Hematopoietic multipotent progenitor cell treated with erythropoietin and hydrocortisone succinate and interleukin-3 and kit ligand, for 15 days (in vitro differentiated cells): Measurements from ENCODE around the gene ELF3.
"Not testable (repeated sequence)": the region's sequence is repeated elsewhere in the genome, so short reads cannot be mapped to it uniquely, and the experiment has no call there.

Experiments
- DNase-seq: peaks from one replicate; pipeline ENCODE4 v3.0.0-alpha.2; 2015; ENCODE audit warnings: low spot score

The ELF3 gene

GRCh38 chr1:202007805-202008489 lies 2.4 kb upstream of the ELF3 start:
- no peak for DNase-seq

- peak; percentile 86 for DNase-seq
These were observed 834 bp upstream of the ELF3 start for GRCh38 chr1:202009326-202010179.

GRCh38 chr1:202011994-202012393 lies 1.6 kb downstream of the ELF3 start:
- DNase-seq: no peak

GRCh38 chr1:202012544-202013478 lies 2.4 kb downstream of the ELF3 start:
- DNase-seq: no peak

GRCh38 chr1:202013603-202014002 lies 3.2 kb downstream of the ELF3 start:
- no peak for DNase-seq

- DNase-seq: no peak
These were observed 3.7 kb downstream of the ELF3 start for GRCh38 chr1:202014060-202014459.

GRCh38 chr1:202014915-202015661 lies 4.7 kb downstream of the ELF3 start:
- no peak for DNase-seq

GRCh38 chr1:202015662-202015937 lies 5.2 kb downstream of the ELF3 start:
- DNase-seq: no peak

GRCh38 chr1:202016022-202016810 lies 5.8 kb downstream of the ELF3 start:
- DNase-seq: no peak

- no peak for DNase-seq
These were observed 6.7 kb downstream of the ELF3 start for GRCh38 chr1:202016811-202017748.

GRCh38 chr1:202017749-202018467 lies 7.5 kb downstream of the ELF3 start:
- no peak for DNase-seq

GRCh38 chr1:202018468-202019234 lies 8.3 kb downstream of the ELF3 start:
- peak; percentile 34 for DNase-seq

GRCh38 chr1:202019235-202019558 lies 8.8 kb downstream of the ELF3 start:
- DNase-seq: not testable (repeated sequence)

GRCh38 chr1:202023001-202023433 lies 12.6 kb downstream of the ELF3 start:
- DNase-seq: no peak

- DNase-seq: peak; percentile 83
These were observed 18.8 kb downstream of the ELF3 start for GRCh38 chr1:202029171-202029665.

- peak; percentile 35 for DNase-seq
These were observed 19.3 kb downstream of the ELF3 start for GRCh38 chr1:202029727-202030126.

GRCh38 chr1:202031796-202032195 lies 21.4 kb downstream of the ELF3 start:
- no peak for DNase-seq

- DNase-seq: no peak
These were observed 23.8 kb downstream of the ELF3 start for GRCh38 chr1:202034149-202034682.
